HEK293 (cell line): Measurements from ENCODE around the gene ATF1.

Experiments
- BCL11A ChIP-seq: fragments of 450-650 bp; formaldehyde crosslinking; IDR thresholded peaks from 2 replicates; pipeline ENCODE4 v1.5.1; 2016; ENCODE audit warnings: low read depth, missing biosample characterization, missing genetic modification characterization
- HIC1 ChIP-seq: fragments of 450-650 bp; formaldehyde crosslinking; IDR thresholded peaks from 2 replicates; pipeline ENCODE4 v1.5.1; 2016; ENCODE audit warnings: missing biosample characterization, missing genetic modification characterization
- KLF10 ChIP-seq: fragments of 450-650 bp; IDR thresholded peaks from 2 replicates; pipeline ENCODE4 v1.5.1; 2018; ENCODE audit warnings: missing biosample characterization, mild to moderate bottlenecking, missing genetic modification characterization
- KLF17 ChIP-seq: fragments of 450-650 bp; formaldehyde crosslinking; IDR thresholded peaks from 2 replicates; pipeline ENCODE4 v1.5.1; 2016; ENCODE audit warnings: missing biosample characterization, missing genetic modification characterization
- PBX3 ChIP-seq: sonication (generic); formaldehyde crosslinking; IDR thresholded peaks from 2 replicates; pipeline ENCODE4 v1.8.1; 2022; ENCODE audit warnings: mild to moderate bottlenecking, moderate library complexity, missing genetic modification reagents
- PRDM4 ChIP-seq: fragments of 450-650 bp; formaldehyde crosslinking; IDR thresholded peaks from 2 replicates; pipeline ENCODE4 v1.5.1; 2017; ENCODE audit warnings: missing biosample characterization, missing genetic modification characterization
- SALL2 ChIP-seq: fragments of 450-650 bp; formaldehyde crosslinking; IDR thresholded peaks from 2 replicates; pipeline ENCODE4 v1.5.0; 2017; ENCODE audit warnings: missing biosample characterization, mild to moderate bottlenecking, missing genetic modification characterization, borderline replicate concordance
- SP7 ChIP-seq: fragments of 450-650 bp; formaldehyde crosslinking; IDR thresholded peaks from 2 replicates; pipeline ENCODE4 v1.5.1; 2016; ENCODE audit warnings: missing biosample characterization, missing genetic modification characterization
- ZBTB1 ChIP-seq: fragments of 450-650 bp; formaldehyde crosslinking; IDR thresholded peaks from 2 replicates; pipeline ENCODE4 v1.5.1; 2016; ENCODE audit warnings: missing biosample characterization, missing genetic modification characterization
- ZBTB17 ChIP-seq: fragments of 450-650 bp; formaldehyde crosslinking; IDR thresholded peaks from 2 replicates; pipeline ENCODE4 v1.5.1; 2016; ENCODE audit warnings: missing biosample characterization, missing genetic modification characterization
- ZNF211 ChIP-seq: fragments of 450-650 bp; formaldehyde crosslinking; IDR thresholded peaks from 2 replicates; pipeline ENCODE4 v1.5.1; 2016; ENCODE audit warnings: low read depth, missing biosample characterization, missing genetic modification characterization
- ZNF24 ChIP-seq: fragments of 450-650 bp; formaldehyde crosslinking; IDR thresholded peaks from 2 replicates; pipeline ENCODE4 v1.5.1; 2016; ENCODE audit warnings: missing biosample characterization, missing genetic modification characterization
- ZNF311 ChIP-seq: fragments of 450-650 bp; formaldehyde crosslinking; IDR thresholded peaks from 2 replicates; pipeline ENCODE4 v1.5.1; 2017; ENCODE audit warnings: missing biosample characterization, missing genetic modification characterization, borderline replicate concordance
- ZNF366 ChIP-seq: fragments of 450-650 bp; formaldehyde crosslinking; conservative IDR thresholded peaks from 2 replicates; pipeline ENCODE4 v1.5.1; 2016; ENCODE audit warnings: missing biosample characterization, missing genetic modification characterization
- ZNF37A ChIP-seq: fragments of 450-650 bp; IDR thresholded peaks from 2 replicates; pipeline ENCODE4 v1.5.1; 2018; ENCODE audit warnings: missing biosample characterization, missing genetic modification characterization
- ZNF514 ChIP-seq: fragments of 450-650 bp; formaldehyde crosslinking; IDR thresholded peaks from 2 replicates; pipeline ENCODE4 v1.5.1; 2016; ENCODE audit warnings: missing biosample characterization, missing genetic modification characterization
- ZNF521 ChIP-seq: fragments of 450-650 bp; formaldehyde crosslinking; IDR thresholded peaks from 2 replicates; pipeline ENCODE4 v1.5.1; 2017; ENCODE audit warnings: missing biosample characterization, mild to moderate bottlenecking, missing genetic modification characterization
- ZNF530 ChIP-seq: fragments of 450-650 bp; formaldehyde crosslinking; IDR thresholded peaks from 2 replicates; pipeline ENCODE4 v1.5.1; 2016; ENCODE audit warnings: low read depth, missing biosample characterization, missing genetic modification characterization
- ZNF555 ChIP-seq: fragments of 450-650 bp; formaldehyde crosslinking; conservative IDR thresholded peaks from 2 replicates; pipeline ENCODE4 v1.5.1; 2017; ENCODE audit warnings: missing biosample characterization, mild to moderate bottlenecking, missing genetic modification characterization, inconsistent platforms
- ZNF623 ChIP-seq: fragments of 450-650 bp; formaldehyde crosslinking; IDR thresholded peaks from 2 replicates; pipeline ENCODE4 v1.5.1; 2016; ENCODE audit warnings: missing biosample characterization, missing genetic modification characterization
- ZNF624 ChIP-seq: fragments of 450-650 bp; formaldehyde crosslinking; IDR thresholded peaks from 2 replicates; pipeline ENCODE4 v1.5.1; 2017; ENCODE audit warnings: missing biosample characterization, missing genetic modification characterization
- ZNF629 ChIP-seq: fragments of 450-650 bp; formaldehyde crosslinking; IDR thresholded peaks from 2 replicates; pipeline ENCODE4 v1.5.1; 2017; ENCODE audit warnings: missing biosample characterization, missing genetic modification characterization
- ZNF704 ChIP-seq: fragments of 450-650 bp; formaldehyde crosslinking; IDR thresholded peaks from 2 replicates; pipeline ENCODE4 v1.5.1; 2016; ENCODE audit warnings: missing biosample characterization, missing genetic modification characterization
- ZNF76 ChIP-seq: fragments of 450-650 bp; formaldehyde crosslinking; IDR thresholded peaks from 2 replicates; pipeline ENCODE4; 2016; ENCODE audit warnings: low read depth, missing biosample characterization, missing genetic modification characterization, borderline replicate concordance
- ZNF768 ChIP-seq: fragments of 450-650 bp; formaldehyde crosslinking; IDR thresholded peaks from 2 replicates; pipeline ENCODE4 v1.5.1; 2018; ENCODE audit warnings: missing biosample characterization, mild to moderate bottlenecking, missing genetic modification characterization
- ZNF791 ChIP-seq: fragments of 450-650 bp; formaldehyde crosslinking; IDR thresholded peaks from 2 replicates; pipeline ENCODE4 v1.5.1; 2016; ENCODE audit warnings: missing biosample characterization, missing genetic modification characterization
- ZSCAN4 ChIP-seq: fragments of 450-650 bp; formaldehyde crosslinking; IDR thresholded peaks from 2 replicates; pipeline ENCODE4 v1.5.1; 2017; ENCODE audit warnings: missing biosample characterization, missing genetic modification characterization

The ATF1 gene

GRCh38 chr12:50751948-50752721, 11.8 kb upstream of the ATF1 start (continued):
- TF ChIP-seq ZNF76 (tag by site-specific recombination) = no peak
- 0 out of 2 replicates have a peak, but pooled peaks have one; percentile 21 for TF ChIP-seq SP7 (tag by site-specific recombination)
- TF ChIP-seq ZNF623 = no peak
- no peak for TF ChIP-seq ZNF555 (tag by site-specific recombination)
- TF ChIP-seq ZNF366 (tag by site-specific recombination) = peak; percentile 51
- no peak for TF ChIP-seq HIC1 (tag by site-specific recombination)
- TF ChIP-seq PBX3 = no peak
- TF ChIP-seq ZNF768 (tag by site-specific recombination) = no peak
- TF ChIP-seq ZNF514 (tag by site-specific recombination) = no peak
- TF ChIP-seq ZNF530 = no peak
- no peak for TF ChIP-seq ZSCAN4
- 0 out of 2 replicates have a peak, but pooled peaks have one; percentile 16 for TF ChIP-seq ZNF629 (tag by site-specific recombination)
- peak; percentile 34 for TF ChIP-seq ZBTB17 (tag by site-specific recombination)
- no peak for TF ChIP-seq ZBTB1 (tag by site-specific recombination)
- no peak for TF ChIP-seq BCL11A
- no peak for TF ChIP-seq KLF17 (tag by site-specific recombination)
- TF ChIP-seq ZNF624 (tag by site-specific recombination) = no peak
- TF ChIP-seq ZNF37A (tag by site-specific recombination) = no peak
- no peak for TF ChIP-seq KLF10 (tag by site-specific recombination)
- TF ChIP-seq SALL2 (tag by site-specific recombination) = no peak
- no peak for TF ChIP-seq PRDM4 (tag by site-specific recombination)
- TF ChIP-seq ZNF24 (tag by site-specific recombination) = no peak
- TF ChIP-seq ZNF791 = no peak
- TF ChIP-seq ZNF211 (tag by site-specific recombination) = no peak
- no peak for TF ChIP-seq ZNF311 (tag by site-specific recombination)
- no peak for TF ChIP-seq ZNF704 (tag by site-specific recombination)
- no peak for TF ChIP-seq ZNF521 (tag by site-specific recombination)
